HEK293 (cell line): ENCODE data around the gene SYT5.

Experiments
- GFI1B ChIP-seq: fragments of 450-650 bp; formaldehyde crosslinking; IDR thresholded peaks from 2 replicates; pipeline ENCODE4 v1.5.1; 2016; ENCODE audit warnings: missing biosample characterization, missing genetic modification characterization
- GLI4 ChIP-seq: fragments of 450-650 bp; formaldehyde crosslinking; IDR thresholded peaks from 2 replicates; pipeline ENCODE4 v1.5.1; 2016; ENCODE audit warnings: missing biosample characterization, missing genetic modification characterization
- GLIS1 ChIP-seq: fragments of 450-650 bp; formaldehyde crosslinking; IDR thresholded peaks from 2 replicates; pipeline ENCODE4 v1.5.1; 2016; ENCODE audit warnings: missing biosample characterization, missing genetic modification characterization
- MYNN ChIP-seq: fragments of 450-650 bp; formaldehyde crosslinking; IDR thresholded peaks from 2 replicates; pipeline ENCODE4 v1.5.1; 2016; ENCODE audit warnings: missing biosample characterization, missing genetic modification characterization, borderline replicate concordance
- PRDM10 ChIP-seq: fragments of 450-650 bp; formaldehyde crosslinking; IDR thresholded peaks from 2 replicates; pipeline ENCODE4 v1.5.1; 2016; ENCODE audit warnings: missing biosample characterization, missing genetic modification characterization
- SP7 ChIP-seq: fragments of 450-650 bp; formaldehyde crosslinking; IDR thresholded peaks from 2 replicates; pipeline ENCODE4 v1.5.1; 2016; ENCODE audit warnings: missing biosample characterization, missing genetic modification characterization
- TCF7L2 ChIP-seq: IDR thresholded peaks from 2 replicates; pipeline ENCODE4 v1.6.1; 2011; ENCODE audit warnings: low read depth, mild to moderate bottlenecking, inconsistent platforms, low read length, moderate library complexity, borderline replicate concordance
- YY1 ChIP-seq: fragments of 450-650 bp; formaldehyde crosslinking; IDR thresholded peaks from 2 replicates; pipeline ENCODE4 v1.5.1; 2018; ENCODE audit warnings: missing biosample characterization, missing genetic modification characterization
- ZBTB10 ChIP-seq: fragments of 450-650 bp; formaldehyde crosslinking; IDR thresholded peaks from 2 replicates; pipeline ENCODE4 v1.5.1; 2016; ENCODE audit warnings: missing biosample characterization, missing genetic modification characterization
- ZBTB21 ChIP-seq: fragments of 450-650 bp; formaldehyde crosslinking; IDR thresholded peaks from 2 replicates; pipeline ENCODE4 v1.5.1; 2017; ENCODE audit warnings: missing biosample characterization, missing genetic modification characterization
- ZBTB48 ChIP-seq: fragments of 450-650 bp; formaldehyde crosslinking; IDR thresholded peaks from 2 replicates; pipeline ENCODE4 v1.5.1; 2016; ENCODE audit warnings: missing biosample characterization, missing genetic modification characterization
- ZFP3 ChIP-seq: fragments of 450-650 bp; formaldehyde crosslinking; IDR thresholded peaks from 2 replicates; pipeline ENCODE4 v1.5.1; 2016; ENCODE audit warnings: low read depth, missing biosample characterization, missing genetic modification characterization
- ZNF10 ChIP-seq: fragments of 450-650 bp; formaldehyde crosslinking; IDR thresholded peaks from 2 replicates; pipeline ENCODE4 v1.5.1; 2017; ENCODE audit warnings: missing biosample characterization, missing genetic modification characterization
- ZNF157 ChIP-seq: fragments of 450-650 bp; formaldehyde crosslinking; IDR thresholded peaks from 2 replicates; pipeline ENCODE4 v1.5.1; 2016; ENCODE audit warnings: missing biosample characterization, missing genetic modification characterization
- ZNF174 ChIP-seq: fragments of 450-650 bp; formaldehyde crosslinking; IDR thresholded peaks from 2 replicates; pipeline ENCODE4 v1.5.0; 2017; ENCODE audit warnings: missing biosample characterization, mild to moderate bottlenecking, missing genetic modification characterization
- ZNF184 ChIP-seq: fragments of 450-650 bp; IDR thresholded peaks from 2 replicates; pipeline ENCODE4 v1.5.1; 2018; ENCODE audit warnings: missing biosample characterization, mild to moderate bottlenecking, missing genetic modification characterization
- ZNF211 ChIP-seq: fragments of 450-650 bp; formaldehyde crosslinking; IDR thresholded peaks from 2 replicates; pipeline ENCODE4 v1.5.1; 2016; ENCODE audit warnings: low read depth, missing biosample characterization, missing genetic modification characterization
- ZNF214 ChIP-seq: fragments of 450-650 bp; formaldehyde crosslinking; IDR thresholded peaks from 2 replicates; pipeline ENCODE4 v1.5.1; 2017; ENCODE audit warnings: missing biosample characterization, mild to moderate bottlenecking, missing genetic modification characterization, borderline replicate concordance
- ZNF544 ChIP-seq: fragments of 450-650 bp; formaldehyde crosslinking; IDR thresholded peaks from 2 replicates; pipeline ENCODE4 v1.5.0; 2017; ENCODE audit warnings: missing biosample characterization, missing genetic modification characterization
- ZNF560 ChIP-seq: fragments of 450-650 bp; formaldehyde crosslinking; IDR thresholded peaks from 2 replicates; pipeline ENCODE4 v1.5.1; 2017; ENCODE audit warnings: missing biosample characterization, missing genetic modification characterization, borderline replicate concordance
- ZNF571 ChIP-seq: fragments of 450-650 bp; formaldehyde crosslinking; IDR thresholded peaks from 2 replicates; pipeline ENCODE4 v1.5.0; 2017; ENCODE audit warnings: missing biosample characterization, missing genetic modification characterization
- ZNF600 ChIP-seq: fragments of 450-650 bp; formaldehyde crosslinking; IDR thresholded peaks from 2 replicates; pipeline ENCODE4 v1.5.1; 2016; ENCODE audit warnings: missing biosample characterization, missing genetic modification characterization
- ZNF623 ChIP-seq: fragments of 450-650 bp; formaldehyde crosslinking; IDR thresholded peaks from 2 replicates; pipeline ENCODE4 v1.5.1; 2016; ENCODE audit warnings: missing biosample characterization, missing genetic modification characterization
- ZNF776 ChIP-seq: fragments of 450-650 bp; formaldehyde crosslinking; IDR thresholded peaks from 2 replicates; pipeline ENCODE4 v1.5.0; 2017; ENCODE audit warnings: missing biosample characterization, missing genetic modification characterization, borderline replicate concordance
- ZNF777 ChIP-seq: fragments of 450-650 bp; formaldehyde crosslinking; IDR thresholded peaks from 2 replicates; pipeline ENCODE4 v1.5.1; 2017; ENCODE audit warnings: missing biosample characterization, missing genetic modification characterization, borderline replicate concordance
- ZNF791 ChIP-seq: fragments of 450-650 bp; formaldehyde crosslinking; IDR thresholded peaks from 2 replicates; pipeline ENCODE4 v1.5.1; 2016; ENCODE audit warnings: missing biosample characterization, missing genetic modification characterization
- ZSCAN30 ChIP-seq: fragments of 450-650 bp; IDR thresholded peaks from 2 replicates; pipeline ENCODE4 v1.5.1; 2018; ENCODE audit warnings: missing biosample characterization, mild to moderate bottlenecking, missing genetic modification characterization, moderate library complexity
- TF ChIP-seq, protein P1 (sequence below): fragments of 450-650 bp; formaldehyde crosslinking; IDR thresholded peaks from 2 replicates; pipeline ENCODE4 v1.5.1; 2017; ENCODE audit warnings: missing biosample characterization, missing genetic modification characterization
- TF ChIP-seq, protein P2 (sequence below): fragments of 450-650 bp; formaldehyde crosslinking; IDR thresholded peaks from 2 replicates; pipeline ENCODE4 v1.5.1; 2016; ENCODE audit warnings: missing biosample characterization, missing genetic modification characterization
- TF ChIP-seq, protein P3 (sequence below): fragments of 450-650 bp; formaldehyde crosslinking; IDR thresholded peaks from 2 replicates; pipeline ENCODE4 v1.5.1; 2016; ENCODE audit warnings: missing biosample characterization, missing genetic modification characterization

The SYT5 gene

GRCh38 chr19:55216461-55217198 is 36.5 kb upstream of the SYT5 start (continued):
- TF ChIP-seq ZSCAN30 (tag by site-specific recombination) (peak; percentile 87), ZNF544 (tag by site-specific recombination) (no peak), ZBTB21 (tag by site-specific recombination) (peak; percentile 75), TCF7L2 (no peak), ZNF777 (tag by site-specific recombination) (no peak), GFI1B (tag by site-specific recombination) (no peak), ZNF560 (tag by site-specific recombination) (no peak), GLI4 (no peak; the same call in 1 of the 2 replicates), ZNF623 (peak; percentile 40), ZNF10 (0 out of 2 replicates have a peak, but pooled peaks have one; percentile 10), ZNF600 (tag by site-specific recombination) (peak; percentile 91), PRDM10 (tag by site-specific recombination) (peak; percentile 86), ZNF211 (tag by site-specific recombination) (no peak), ZNF791 (tag by site-specific recombination) (no peak), YY1 (tag by site-specific recombination) (no peak), MYNN (no peak), ZNF157 (tag by site-specific recombination) (no peak), ZNF571 (tag by site-specific recombination) (no peak), GLIS1 (tag by site-specific recombination) (peak; percentile 70), ZNF184 (tag by site-specific recombination) (peak; percentile 83; the same call in 1 of the 2 replicates), ZNF174 (tag by site-specific recombination) (no peak; the same call in 1 of the 2 replicates), ZNF776 (no peak), ZFP3 (no peak), ZBTB10 (tag by site-specific recombination) (peak; percentile 84), ZBTB48 (tag by site-specific recombination) (peak; percentile 74), ZNF214 (tag by site-specific recombination) (no peak), SP7 (peak; percentile 93)
- TF ChIP-seq, protein P1, sequence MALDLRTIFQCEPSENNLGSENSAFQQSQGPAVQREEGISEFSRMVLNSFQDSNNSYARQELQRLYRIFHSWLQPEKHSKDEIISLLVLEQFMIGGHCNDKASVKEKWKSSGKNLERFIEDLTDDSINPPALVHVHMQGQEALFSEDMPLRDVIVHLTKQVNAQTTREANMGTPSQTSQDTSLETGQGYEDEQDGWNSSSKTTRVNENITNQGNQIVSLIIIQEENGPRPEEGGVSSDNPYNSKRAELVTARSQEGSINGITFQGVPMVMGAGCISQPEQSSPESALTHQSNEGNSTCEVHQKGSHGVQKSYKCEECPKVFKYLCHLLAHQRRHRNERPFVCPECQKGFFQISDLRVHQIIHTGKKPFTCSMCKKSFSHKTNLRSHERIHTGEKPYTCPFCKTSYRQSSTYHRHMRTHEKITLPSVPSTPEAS (tag by site-specific recombination), result peak; percentile 41; the same call in 1 of the 2 replicates
- TF ChIP-seq, protein P2, sequence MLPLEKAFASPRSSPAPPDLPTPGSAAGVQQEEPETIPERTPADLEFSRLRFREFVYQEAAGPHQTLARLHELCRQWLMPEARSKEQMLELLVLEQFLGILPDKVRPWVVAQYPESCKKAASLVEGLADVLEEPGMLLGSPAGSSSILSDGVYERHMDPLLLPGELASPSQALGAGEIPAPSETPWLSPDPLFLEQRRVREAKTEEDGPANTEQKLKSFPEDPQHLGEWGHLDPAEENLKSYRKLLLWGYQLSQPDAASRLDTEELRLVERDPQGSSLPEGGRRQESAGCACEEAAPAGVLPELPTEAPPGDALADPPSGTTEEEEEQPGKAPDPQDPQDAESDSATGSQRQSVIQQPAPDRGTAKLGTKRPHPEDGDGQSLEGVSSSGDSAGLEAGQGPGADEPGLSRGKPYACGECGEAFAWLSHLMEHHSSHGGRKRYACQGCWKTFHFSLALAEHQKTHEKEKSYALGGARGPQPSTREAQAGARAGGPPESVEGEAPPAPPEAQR (tag by site-specific recombination), result peak; percentile 98
- TF ChIP-seq, protein P3, sequence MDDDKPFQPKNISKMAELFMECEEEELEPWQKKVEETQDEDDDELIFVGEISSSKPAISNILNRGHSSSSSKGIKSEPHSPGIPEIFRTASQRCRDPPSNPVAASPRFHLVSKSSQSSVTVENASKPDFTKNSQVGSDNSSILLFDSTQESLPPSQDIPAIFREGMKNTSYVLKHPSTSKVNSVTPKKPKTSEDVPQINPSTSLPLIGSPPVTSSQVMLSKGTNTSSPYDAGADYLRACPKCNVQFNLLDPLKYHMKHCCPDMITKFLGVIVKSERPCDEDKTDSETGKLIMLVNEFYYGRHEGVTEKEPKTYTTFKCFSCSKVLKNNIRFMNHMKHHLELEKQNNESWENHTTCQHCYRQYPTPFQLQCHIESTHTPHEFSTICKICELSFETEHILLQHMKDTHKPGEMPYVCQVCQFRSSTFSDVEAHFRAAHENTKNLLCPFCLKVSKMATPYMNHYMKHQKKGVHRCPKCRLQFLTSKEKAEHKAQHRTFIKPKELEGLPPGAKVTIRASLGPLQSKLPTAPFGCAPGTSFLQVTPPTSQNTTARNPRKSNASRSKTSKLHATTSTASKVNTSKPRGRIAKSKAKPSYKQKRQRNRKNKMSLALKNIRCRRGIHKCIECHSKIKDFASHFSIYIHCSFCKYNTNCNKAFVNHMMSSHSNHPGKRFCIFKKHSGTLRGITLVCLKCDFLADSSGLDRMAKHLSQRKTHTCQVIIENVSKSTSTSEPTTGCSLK, result no peak
